HS-5 (cell line): ENCODE results near the gene OSBPL9.
"Not testable (repeated sequence)": the region's sequence is repeated elsewhere in the genome, so short reads cannot be mapped to it uniquely, and the experiment has no call there.

Experiments used
- DNase-seq: peaks from one replicate; pipeline ENCODE4 v3.0.0-alpha.2; 2012; ENCODE audit warnings: low read depth

OSBPL9 gene

GRCh38 chr1:51610104-51610503, 6.8 kb upstream of the OSBPL9 start:
- DNase-seq, result not testable (repeated sequence)

- no peak for DNase-seq
Observed at GRCh38 chr1:51610637-51611036, 6.3 kb upstream of the OSBPL9 start.

GRCh38 chr1:51612447-51612961, 4.4 kb upstream of the OSBPL9 start:
- DNase-seq, result no peak

GRCh38 chr1:51615780-51616291, 1.1 kb upstream of the OSBPL9 start:
- DNase-seq, result no peak

- DNase-seq, result no peak
Observed at GRCh38 chr1:51616490-51616889, 402 bp upstream of the OSBPL9 start.

- no peak for DNase-seq
Observed at GRCh38 chr1:51618715-51619114, 1.8 kb downstream of the OSBPL9 start.

- no peak for DNase-seq
Observed at GRCh38 chr1:51620470-51620869, 3.6 kb downstream of the OSBPL9 start.

- DNase-seq, result no peak
Observed at GRCh38 chr1:51621161-51621560, 4.3 kb downstream of the OSBPL9 start.

GRCh38 chr1:51621841-51622454, 5.1 kb downstream of the OSBPL9 start:
- DNase-seq, result no peak

GRCh38 chr1:51622455-51622913, 5.6 kb downstream of the OSBPL9 start:
- DNase-seq, result peak; percentile 45

- no peak for DNase-seq
Observed at GRCh38 chr1:51623025-51623424, 6.1 kb downstream of the OSBPL9 start.

GRCh38 chr1:51623450-51623849, 6.6 kb downstream of the OSBPL9 start:
- DNase-seq, result no peak

GRCh38 chr1:51624855-51625254, 8.0 kb downstream of the OSBPL9 start:
- DNase-seq, result no peak

- no peak for DNase-seq
Observed at GRCh38 chr1:51627672-51628071, 10.8 kb downstream of the OSBPL9 start.

- DNase-seq, result no peak
Observed at GRCh38 chr1:51628715-51629590, 12.1 kb downstream of the OSBPL9 start.

- DNase-seq, result no peak
Observed at GRCh38 chr1:51629918-51630317, 13.0 kb downstream of the OSBPL9 start.

- no peak for DNase-seq
Observed at GRCh38 chr1:51630393-51630792, 13.5 kb downstream of the OSBPL9 start.

- DNase-seq, result no peak
Observed at GRCh38 chr1:51630922-51631321, 14.0 kb downstream of the OSBPL9 start.

- no peak for DNase-seq
Observed at GRCh38 chr1:51631747-51632146, 14.9 kb downstream of the OSBPL9 start.

GRCh38 chr1:51634618-51635017, 17.7 kb downstream of the OSBPL9 start:
- no peak for DNase-seq

GRCh38 chr1:51635615-51636014, 18.7 kb downstream of the OSBPL9 start:
- no peak for DNase-seq

- no peak for DNase-seq
Observed at GRCh38 chr1:51636191-51636590, 19.3 kb downstream of the OSBPL9 start.
